ENCODE data around the gene SDHAF2.

GRCh38 chr11:61486011-61486620 lies 56.2 kb downstream of the SDHAF2 start:
- TF ChIP-seq EZH2phosphoT487 (IDR thresholded peaks at IDR 0.05; ENCODE audit: low read depth, severe bottlenecking, unreplicated experiment) (no peak), CTCF (IDR thresholded peaks at IDR 0.05; ENCODE audit: poor library complexity) (no peak)

Data from hepatocyte (in vitro differentiated cells).